Measurements from ENCODE around the gene CTDP1.
"Not testable (repeated sequence)": the region's sequence is repeated elsewhere in the genome, so short reads cannot be mapped to it uniquely, and the experiment has no call there.

The CTDP1 gene

DNA sequence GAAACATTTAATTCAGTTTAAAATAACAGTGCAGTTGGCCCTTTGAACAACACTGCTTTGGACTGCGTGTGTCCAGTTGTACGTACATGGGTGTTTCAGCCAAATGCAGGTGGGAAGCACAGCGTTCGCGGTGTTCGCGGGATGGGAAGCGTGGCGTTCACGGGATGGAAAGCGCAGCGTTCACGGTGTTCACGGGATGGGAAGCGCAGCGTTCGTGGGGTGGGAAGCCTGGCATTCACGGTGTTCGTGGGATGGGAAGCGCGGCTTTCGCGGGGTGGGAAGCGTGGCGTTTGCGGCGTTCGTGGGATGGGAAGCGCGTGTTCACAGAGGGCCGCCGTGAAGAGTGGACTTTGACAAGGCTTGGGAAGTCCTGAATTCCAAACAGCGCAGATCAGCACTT is 47.6 kb downstream of the CTDP1 start:
- DNase-seq = no peak

DNA sequence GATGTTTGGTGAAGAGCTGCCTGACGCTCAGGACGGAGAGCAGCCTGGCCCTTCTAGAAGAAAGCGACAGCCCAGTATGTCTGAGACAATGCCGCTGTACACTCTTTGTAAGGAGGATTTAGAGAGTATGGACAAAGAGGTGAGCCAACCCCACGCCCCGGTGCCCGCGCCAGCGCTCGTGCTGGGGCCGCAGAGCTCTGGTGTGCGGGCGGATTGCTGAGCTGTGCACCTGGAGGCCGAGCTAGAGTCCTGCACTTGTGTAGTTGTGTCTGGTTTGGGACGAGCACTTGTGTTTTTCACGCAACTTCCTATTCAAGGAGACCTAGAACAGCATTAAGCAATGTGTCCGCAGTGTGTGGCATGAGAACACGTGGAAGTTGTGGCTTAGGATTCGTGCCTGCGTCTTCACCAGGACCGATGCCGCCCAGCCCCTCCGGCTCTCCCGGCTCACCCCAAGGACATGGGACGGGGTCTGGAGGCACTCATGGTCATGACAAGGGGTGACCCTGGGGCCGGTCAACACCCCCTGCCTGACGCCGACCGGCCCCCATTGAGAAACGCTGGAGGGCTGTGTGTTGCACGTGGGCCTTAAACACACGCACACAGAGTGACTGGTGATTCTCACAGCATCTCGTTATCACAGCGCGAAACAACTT is 49.5 kb downstream of the CTDP1 start:
- no peak for DNase-seq

DNA sequence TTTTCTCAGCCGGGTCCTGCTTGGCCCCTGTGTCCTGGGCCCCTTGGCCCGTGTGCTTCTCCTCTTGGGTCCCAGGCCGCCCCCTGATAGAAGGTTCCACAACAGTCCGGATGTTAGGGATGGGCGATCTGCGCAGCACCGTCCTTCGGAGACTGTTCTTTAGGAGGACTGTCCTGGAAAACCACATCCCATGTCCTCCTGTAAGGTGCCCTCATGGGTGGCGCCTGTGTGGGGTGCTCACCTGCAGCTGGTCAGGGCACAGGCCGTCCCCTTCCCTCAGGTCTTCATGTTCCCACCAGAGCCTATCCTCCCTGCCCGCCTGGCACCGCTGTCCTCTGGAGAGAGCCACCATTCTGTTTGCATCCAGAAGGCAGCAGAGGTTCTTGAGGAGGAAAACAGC is 50.0 kb downstream of the CTDP1 start:
- no peak for DNase-seq

DNA sequence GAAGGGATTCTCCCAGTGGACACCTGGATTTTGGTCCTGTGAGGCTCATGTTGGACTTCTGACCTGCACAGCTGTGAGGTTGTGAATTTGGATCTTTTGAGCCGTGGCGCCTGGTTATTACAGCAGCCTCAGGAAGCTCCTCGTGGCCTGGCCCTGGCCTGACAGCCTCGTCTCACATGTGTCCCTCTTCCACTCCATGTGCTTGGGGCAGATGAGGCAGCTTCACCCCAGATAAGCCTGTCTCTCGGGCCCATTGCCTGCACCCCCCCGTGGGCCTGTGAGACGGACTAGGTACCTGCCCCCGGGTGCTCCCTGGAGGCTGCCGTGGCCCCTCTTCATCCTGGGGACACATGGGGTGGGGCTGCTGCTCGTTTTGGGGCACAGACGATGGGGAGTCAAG is 51.2 kb downstream of the CTDP1 start:
- no peak for DNase-seq

DNA sequence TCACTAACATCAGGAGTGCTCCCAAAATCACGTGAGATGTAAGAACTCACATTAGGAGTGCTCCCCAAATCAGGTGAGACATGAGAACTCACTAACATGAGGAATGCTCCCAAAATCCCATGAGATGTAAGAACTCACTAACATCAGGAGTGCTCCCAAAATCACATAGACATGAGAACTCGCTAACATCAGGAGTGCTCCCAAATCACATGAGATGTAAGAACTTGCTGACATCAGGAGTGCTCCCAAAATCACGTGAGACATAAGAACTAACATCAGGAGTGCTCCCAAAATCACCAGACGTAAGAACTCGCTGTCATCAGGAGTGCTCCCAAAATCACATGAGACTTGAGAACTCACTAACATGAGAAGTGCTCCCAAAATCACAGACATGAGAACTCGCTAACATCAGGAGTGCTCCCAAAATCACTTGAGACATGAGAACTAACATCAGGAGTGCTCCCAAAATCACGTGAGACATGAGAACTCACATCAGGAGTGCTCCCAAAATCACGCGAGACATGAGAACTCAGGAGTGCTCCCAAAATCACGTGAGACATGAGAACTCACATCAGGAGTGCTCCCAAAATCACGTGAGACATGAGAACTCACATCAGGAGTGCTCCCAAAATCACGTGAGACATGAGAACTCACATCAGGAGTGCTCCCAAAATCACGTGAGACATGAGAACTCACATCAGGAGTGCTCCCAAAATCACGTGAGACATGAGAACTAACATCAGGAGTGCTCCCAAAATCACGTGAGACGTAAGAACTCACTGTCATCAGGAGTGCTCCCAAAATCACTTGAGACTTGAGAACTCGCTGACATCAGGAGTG is 52.5 kb downstream of the CTDP1 start:
- DNase-seq = not testable (repeated sequence)

DNA sequence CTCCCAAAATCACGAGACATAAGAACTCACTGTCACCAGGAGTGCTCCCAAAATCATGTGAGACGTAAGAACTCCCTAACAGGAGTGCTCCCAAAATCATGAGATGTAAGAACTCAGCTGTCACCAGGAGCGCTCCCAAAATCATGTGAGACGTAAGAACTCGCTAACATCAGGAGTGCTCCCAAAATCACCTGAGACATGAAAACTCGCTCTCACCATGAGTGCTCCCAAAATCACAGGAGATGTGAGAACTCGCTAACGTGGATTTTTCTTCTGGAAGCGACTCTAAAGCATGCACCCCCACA is 53.1 kb downstream of the CTDP1 start:
- no peak for DNase-seq

DNA sequence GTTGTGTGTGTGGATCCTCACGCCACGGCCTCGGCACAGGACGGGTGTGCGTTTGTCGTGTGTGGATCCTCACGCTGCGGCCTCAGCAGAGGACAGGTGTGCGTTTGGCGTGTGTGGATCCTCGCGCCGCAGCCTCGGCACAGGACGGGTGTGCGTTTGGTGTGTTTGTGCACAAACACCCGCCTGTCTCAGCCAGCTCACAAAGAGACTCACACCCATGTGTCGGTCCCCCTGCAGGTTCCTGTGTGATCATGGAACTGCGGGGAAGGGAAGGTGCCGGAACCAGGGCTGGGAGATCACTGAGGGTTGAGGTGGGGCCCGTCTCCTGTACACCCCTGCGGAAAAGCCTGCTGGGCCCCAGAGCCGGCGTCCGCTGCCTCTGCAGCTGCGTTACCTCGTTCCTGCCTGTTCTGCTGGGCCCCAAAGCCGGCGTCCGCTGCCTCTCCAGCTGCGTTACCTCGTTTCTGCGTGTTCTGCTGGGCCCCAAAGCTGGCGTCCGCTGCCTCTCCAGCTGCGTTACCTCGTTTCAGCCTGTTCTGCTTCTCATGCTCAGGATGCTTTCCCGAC is 53.6 kb downstream of the CTDP1 start:
- DNase-seq = no peak

DNA sequence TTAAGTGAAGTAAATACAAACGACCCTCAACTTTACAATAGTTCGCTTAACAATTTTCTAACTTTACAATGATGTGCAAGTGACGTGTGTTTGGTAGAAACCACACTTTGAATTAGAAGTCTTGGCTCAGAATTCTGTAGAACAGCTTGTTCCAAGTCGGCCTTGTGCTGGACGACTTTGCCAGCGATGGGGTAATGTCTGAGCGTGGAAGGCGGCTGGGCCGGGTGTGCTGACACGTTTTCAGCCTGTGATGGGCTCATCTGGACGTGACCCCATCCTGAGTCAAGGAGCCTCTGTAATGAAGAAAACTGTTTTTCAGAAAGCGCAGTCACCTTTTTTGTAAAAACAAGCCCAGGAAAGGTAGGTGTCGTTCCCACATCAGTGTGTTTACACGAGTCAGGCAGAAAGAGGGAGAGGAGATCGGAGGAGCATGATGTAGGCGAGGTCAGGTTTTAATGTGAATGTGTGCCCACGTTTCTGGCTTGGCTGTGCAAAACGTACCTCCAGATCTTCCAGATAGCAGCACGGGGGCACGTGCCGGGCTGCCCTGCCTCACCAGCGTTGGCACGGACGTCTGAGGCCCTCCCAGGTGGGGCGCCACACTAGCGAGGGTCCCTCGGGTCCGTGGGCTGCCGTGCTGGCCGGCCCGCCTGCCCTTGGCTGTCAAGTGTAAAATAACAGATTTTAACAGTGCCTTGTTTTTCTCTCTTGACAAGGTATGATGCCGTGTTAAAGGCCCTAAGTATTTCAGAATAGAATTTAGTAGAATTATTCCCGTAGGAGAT is 54.6 kb downstream of the CTDP1 start:
- DNase-seq = no peak

DNA sequence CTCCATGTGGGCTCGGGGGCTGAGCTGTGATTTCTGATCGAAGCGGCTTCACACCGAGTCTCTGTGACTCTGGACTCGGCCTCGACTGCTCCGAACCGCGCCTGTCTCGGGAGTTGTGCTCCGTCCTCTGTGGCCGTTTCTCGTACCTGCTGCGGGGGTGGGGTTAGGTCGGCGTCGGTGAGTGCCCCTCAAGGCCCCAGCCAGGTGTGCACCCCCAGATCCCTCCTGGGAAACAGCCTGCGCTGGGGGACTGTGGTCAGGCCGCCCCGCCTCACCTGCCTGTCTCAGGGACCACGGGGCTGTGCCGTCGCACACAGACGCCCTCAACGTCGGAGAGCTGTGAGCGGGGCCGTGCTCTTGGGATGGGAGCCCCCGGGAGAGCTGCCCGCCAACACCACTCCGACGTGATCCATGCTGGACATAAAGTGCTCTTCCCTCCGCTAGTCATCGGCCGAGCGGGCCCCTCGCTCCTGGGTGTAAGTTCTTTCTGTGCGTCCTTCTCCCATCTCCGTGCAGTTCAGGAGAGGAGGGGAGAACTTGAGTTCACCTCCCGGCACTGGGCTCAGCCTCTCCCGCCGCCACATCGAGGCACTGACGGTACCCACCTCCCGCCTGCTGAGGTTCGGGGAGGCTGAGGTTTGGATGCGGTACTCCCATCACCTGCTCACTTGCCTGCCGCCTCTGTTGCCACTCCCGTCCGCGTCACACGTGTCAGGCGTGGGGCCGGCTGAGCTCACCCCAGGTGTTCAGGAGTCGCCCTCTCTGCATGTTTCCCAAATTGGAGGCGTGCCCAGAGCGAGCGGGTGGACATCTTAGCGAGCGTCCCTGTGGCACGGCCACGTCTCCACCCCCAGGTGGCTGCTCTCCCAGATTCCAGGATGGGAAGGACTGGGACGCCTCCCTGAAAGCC is 55.7 kb downstream of the CTDP1 start:
- DNase-seq = no peak

DNA sequence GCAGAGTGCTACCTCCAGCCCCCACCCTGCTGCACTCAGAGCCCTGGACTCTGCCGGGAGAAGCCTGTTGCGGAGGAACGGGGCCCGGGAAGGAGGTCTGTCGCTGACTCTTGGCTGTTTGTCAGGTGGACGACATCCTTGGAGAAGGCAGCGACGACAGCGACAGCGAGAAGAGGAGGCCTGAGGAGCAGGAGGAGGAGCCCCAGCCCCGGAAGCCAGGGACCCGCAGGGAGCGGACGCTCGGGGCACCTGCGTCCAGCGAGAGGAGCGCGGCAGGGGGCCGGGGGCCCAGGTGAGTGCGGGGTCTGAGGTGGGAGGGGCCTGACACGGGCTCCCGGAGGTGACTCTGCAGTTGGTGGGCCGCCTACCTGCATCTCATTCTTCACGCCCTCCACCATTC is 56.6 kb downstream of the CTDP1 start:
- DNase-seq = no peak

DNA sequence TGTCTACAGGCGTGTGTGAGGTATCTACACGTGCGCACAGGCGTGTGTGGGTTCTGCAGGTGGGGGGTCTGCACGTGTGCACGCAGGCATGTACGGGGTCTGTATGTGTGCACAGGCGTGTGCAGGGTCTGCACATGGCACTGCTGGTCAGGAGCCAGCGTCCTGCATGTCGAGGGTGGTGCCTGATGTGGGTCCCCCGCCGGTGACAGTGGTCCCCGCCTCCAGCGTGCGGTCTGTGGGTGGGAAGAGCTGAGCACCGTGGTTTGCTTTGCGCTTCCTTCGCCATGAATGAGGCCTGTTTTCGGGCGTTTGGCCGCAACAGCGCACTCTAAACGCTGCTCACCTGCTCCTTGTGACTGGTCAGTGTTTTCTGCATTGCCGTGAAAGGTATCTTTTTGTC is 57.2 kb downstream of the CTDP1 start:
- DNase-seq = no peak

DNA sequence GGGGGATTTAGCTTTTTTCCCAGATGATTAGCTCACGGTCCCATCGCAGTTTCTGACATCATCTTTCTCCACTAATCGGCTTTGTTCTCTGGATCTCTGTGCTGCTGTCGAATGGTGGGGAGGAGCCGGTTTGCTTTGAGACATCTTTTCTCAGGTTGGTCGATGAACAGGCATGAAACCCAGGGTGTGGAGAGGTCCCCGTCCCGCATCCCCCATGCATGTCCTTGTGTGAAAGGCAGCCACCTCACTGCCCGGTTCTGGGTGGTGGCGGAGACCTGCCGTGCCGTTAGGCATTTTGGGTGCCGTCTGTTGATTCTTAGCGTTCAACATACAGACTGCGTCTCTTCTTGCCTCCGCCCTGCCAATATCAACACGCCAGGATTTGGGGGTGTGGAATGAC is 57.8 kb downstream of the CTDP1 start:
- no peak for DNase-seq

DNA sequence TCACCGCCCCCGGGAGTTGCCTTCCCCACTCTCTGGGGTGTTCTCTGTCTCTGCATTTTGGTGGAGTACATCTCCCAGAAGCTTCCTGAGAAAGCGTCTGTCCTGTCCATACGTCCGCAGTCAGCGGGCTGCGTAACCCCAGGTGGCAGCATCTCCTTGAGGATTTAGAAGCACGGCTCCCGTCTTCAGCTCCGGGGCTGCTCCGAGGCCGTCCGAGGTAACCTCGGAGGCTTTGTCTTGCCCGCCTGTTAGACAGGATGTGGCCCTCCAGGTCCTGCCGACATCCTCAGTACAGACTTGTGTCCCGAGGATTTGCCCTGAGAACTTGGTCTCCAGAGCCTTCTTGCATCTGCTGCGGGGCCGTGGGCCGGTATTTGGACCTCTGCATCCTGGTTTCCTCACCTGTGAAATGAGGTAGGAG is 58.4 kb downstream of the CTDP1 start:
- no peak for DNase-seq

DNA sequence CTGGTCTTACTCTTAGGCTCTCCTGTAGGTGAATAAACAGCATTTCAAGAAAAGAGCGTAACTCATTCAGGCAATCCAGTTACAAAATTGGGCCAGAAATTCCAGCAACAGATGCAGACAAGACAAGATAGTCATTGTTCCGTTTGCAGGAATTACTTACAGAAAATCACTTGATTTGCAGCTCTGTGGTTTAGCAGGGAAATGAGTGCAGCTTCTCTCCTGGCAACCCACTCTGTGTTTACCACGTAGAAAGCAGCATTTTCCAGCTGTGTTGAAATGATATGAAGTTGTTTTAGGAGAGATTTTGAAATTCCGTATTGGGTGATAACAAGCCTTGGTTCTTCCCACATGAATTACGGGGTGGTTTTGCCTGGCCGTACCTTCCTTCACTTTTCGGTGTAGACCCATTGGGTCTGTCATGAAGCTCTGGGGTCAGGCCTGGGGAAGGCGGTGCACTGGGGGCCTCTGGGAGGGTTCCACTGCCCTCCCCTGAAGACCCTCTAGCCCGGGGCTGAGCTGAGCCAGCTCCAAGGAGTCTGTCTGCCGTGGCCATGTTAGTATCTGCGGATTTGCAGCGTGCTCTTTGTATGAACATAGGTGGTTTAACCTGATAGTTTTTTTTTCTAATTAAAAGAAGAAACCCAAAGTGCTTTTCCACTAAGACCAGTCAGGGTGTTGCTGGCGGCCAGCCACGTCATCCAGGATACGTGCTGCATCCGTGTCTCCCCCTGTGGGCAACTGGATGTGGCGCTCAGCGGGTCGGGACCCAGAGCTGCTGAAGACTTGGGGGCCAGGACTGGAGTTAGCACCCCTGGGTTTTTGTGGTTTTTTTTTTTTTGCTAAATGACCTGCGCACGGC is 59.2 kb downstream of the CTDP1 start:
- DNase-seq = peak in 1 of 2 donors; percentile 6

DNA sequence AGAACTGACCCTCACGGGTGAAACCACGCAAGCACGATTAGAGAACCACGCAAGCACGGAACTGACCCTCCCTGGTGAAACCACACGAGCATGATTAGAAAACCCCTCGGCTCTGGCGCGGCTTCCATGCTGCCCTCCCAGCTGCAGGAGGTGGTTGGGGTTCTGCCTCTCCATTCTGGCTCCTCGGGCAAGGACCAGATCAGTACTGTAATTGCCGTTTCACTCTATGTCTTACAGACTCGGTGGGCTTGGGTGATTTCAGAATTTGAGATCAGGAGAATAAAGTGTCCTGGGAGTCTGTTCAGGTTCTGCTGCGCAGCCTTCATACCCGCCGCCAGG is 59.8 kb downstream of the CTDP1 start:
- no peak for DNase-seq

DNA sequence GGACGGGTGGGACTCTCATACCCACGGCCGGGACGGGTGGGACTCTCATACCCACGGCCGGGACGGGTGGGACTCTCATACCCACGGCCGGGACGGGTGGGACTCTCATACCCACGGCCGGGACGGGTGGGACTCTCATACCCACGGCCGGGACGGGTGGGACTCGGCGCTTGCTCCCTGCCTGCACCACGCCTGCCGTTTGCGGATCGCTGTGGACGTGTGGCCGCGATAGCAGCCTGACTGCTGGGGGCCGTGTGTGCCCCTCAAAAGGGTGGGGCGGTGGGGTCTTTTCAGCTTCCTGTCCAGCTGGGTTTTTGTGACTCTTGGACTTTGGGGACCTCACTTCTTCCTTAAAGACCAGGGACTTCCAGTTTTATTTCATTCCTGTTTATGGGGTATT is 60.4 kb downstream of the CTDP1 start:
- not testable (repeated sequence) for DNase-seq

DNA sequence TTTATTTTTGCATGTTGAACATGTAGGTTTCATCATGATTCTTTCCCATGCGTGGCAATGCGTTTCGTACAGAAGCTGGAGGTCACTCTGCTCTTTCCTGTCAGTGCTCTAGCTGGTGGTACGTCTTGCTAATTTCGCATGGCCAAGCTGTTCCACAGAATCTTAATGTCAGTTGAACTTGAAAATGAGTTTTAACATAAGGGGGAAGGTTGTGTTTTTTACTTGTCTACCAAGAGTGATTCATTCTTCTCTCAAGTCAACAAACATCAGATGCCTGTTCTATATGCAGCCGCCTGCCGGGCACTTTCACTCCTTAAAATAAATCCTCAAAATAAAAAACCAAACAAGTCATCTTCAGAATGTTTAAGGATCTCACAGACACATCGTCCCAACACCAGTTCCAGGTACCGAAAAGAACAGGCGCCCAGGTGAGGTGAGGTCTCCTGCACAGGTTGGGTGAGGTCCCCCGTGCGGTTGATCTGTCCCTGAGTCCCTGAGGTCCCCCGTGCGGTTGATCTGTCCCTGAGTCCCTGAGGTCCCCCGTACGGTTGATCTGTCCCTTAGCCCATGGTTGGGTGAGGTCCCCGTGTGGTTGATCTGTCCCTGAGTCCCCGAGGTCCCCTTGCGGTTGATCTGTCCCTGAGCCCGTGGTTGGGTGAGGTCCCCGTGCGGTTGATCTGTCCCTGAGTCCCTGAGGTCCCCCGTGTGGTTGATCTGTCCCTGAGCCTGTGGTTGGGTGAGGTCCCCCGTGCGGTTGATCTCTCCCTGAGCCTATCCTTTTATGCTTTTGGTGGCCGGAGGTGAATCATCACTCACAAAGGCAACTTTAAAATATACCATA is 61.1 kb downstream of the CTDP1 start:
- DNase-seq = no peak

DNA sequence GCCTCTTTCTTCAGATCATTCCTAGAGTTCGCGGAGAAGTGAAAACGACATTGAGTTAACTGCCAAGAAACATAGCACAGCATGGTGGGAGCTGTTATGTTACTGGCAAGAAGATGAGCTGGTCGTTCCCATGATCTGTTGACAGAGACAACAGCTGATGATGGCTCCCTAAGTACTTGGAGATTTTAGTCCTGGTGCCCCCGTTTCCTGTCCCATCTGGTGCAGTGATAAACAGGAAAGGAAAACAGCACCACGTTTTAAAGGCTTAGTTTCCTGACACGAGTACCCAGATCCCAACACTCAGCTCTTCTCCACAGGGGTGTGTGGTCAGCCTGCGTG is 61.7 kb downstream of the CTDP1 start:
- no peak for DNase-seq

DNA sequence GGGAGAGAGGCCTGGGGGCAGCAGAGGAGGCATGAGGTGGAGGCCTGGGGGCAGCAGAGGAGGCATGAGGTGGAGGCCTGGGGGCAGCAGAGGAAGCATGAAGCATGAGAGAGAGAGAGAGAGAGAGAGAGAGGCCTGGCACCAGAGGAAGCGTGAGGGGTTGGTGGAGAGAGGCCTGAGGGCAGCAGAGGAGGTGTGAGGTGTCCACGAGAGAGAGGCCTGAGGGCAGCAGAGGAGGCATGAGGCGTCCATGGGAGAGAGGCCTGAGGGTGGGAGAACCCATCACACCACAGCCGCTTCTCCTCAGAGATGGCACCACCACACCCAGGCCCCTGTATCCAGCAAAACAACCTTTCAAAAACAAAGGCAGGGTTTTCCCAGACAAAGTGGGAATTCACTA is 62.5 kb downstream of the CTDP1 start:
- no peak for DNase-seq

DNA sequence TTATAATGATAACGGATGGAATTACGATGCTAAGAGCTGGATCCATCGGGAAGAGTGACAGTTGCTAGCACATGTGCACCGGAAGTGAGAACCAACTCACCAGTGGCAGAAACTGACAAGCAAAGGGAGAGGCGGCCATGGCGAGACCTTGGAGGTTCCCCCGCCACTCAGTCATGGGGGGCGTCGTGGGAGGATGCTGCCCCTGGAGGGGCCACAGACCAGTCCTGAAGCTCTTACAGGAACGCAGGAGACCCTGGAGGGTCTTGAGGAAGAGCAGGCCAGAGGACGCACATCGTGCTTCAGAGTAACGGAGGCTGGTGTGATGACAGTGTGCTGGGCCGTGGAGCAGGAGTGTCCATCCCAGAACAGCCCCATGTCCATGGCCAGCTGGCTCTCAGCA is 65.0 kb downstream of the CTDP1 start:
- no peak for DNase-seq

DNA sequence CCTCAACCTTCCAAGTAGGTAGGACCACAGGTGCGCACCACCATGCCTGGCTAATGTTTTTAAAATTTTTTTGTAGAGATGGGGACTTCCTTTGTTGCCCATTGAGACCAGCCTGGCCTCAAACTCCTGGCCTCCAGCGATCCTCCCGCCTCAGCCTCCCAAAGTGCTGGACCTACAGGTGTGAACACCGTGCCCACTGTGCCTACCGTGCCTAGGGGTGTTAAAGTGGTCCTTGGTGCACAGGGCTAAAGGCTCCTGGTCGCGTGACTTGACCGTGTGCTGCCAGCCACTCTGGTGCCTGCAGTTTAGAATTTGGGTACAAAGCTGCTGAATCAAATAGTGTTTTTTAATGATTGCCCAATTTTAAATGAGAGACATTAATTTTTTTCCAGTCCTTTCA is 67.1 kb downstream of the CTDP1 start:
- DNase-seq = no peak

Data from hippocampal formation (tissue), 2 donors.